CD14-positive monocyte (primary cell): Measurements from ENCODE around the gene RFX4. TPM values are rescaled to one million over a fixed set of nuclear protein-coding genes. Genes with fewer than 3 reads are reported as not detected.

Experiments
- DNase-seq, 3 donors: peaks; one replicate each; pipeline ENCODE4 v3.0.0-alpha.2; 2011 to 2022
- H2AFZ ChIP-seq: 2 replicates; pipeline ENCODE4 v1.6.0; 2012; ENCODE audit warnings: mild to moderate bottlenecking, low read depth, low read length, inconsistent platforms; ENCODE audit not compliant: insufficient read depth, poor library complexity, severe bottlenecking
- H3K27ac ChIP-seq, 2 donors: 1 replicate in 1 of 2; 2 replicates in 1 of 2; pipeline ENCODE4 v1.5.1; 2012 to 2013; ENCODE audit warnings: low read length in 2 of 2, control low read depth in 1 of 2, inconsistent platforms in 1 of 2, low read depth in 1 of 2, mild to moderate bottlenecking in 1 of 2
- H3K27me3 ChIP-seq, 2 donors: one replicate each; pipeline versions ENCODE4 v1.6.0 to v1.6.1; 2011 to 2013; ENCODE audit warnings: low read length in 2 of 2; ENCODE audit not compliant: control insufficient read depth in 2 of 2, insufficient read depth in 2 of 2
- H3K36me3 ChIP-seq, 2 donors: replicated peaks in 1 of 2; 1 replicate in 1 of 2; 2 replicates in 1 of 2; pipeline versions ENCODE4 v1.5.1 to v1.6.1; 2012 to 2013; ENCODE audit warnings: low read length in 2 of 2, control low read depth in 1 of 2, inconsistent platforms in 1 of 2, mild to moderate bottlenecking in 1 of 2; ENCODE audit not compliant: insufficient read depth in 2 of 2, control insufficient read depth in 1 of 2
- H3K4me1 ChIP-seq, 2 donors: 1 replicate in 1 of 2; 2 replicates in 1 of 2; pipeline versions ENCODE4 v1.5.1 to v1.6.1; 2012 to 2013; ENCODE audit warnings: low read length in 2 of 2, control low read depth in 1 of 2, inconsistent platforms in 1 of 2, mild to moderate bottlenecking in 1 of 2, moderate library complexity in 1 of 2; ENCODE audit not compliant: insufficient read depth in 2 of 2, control insufficient read depth in 1 of 2
- H3K4me2 ChIP-seq: replicated peaks from 2 replicates; pipeline ENCODE3; 2012; ENCODE audit warnings: low read length, moderate library complexity, mild to moderate bottlenecking; ENCODE audit not compliant: poor library complexity, severe bottlenecking; ENCODE audit errors: extremely low read depth
- H3K4me3 ChIP-seq, 3 experiments: fragments of 200-600 bp in 1 of 3; sonication (generic) in 1 of 3; replicated peaks in 1 of 3; 1 replicate in 2 of 3; 2 replicates in 1 of 3; pipeline ENCODE4 v1.5.1; 2011 to 2013; ENCODE audit warnings: low read length in 3 of 3, mild to moderate bottlenecking in 3 of 3, control low read depth in 2 of 3, low read depth in 2 of 3, inconsistent platforms in 1 of 3, moderate library complexity in 1 of 3
- H3K79me2 ChIP-seq: 2 replicates; pipeline ENCODE4 v1.6.0; 2012; ENCODE audit warnings: mild to moderate bottlenecking, control low read depth, inconsistent platforms, low read length, moderate library complexity; ENCODE audit not compliant: insufficient read depth
- H3K9ac ChIP-seq: 2 replicates; pipeline ENCODE4 v1.6.0; 2017; ENCODE audit warnings: low read length, mild to moderate bottlenecking; ENCODE audit not compliant: insufficient read depth, poor library complexity, severe bottlenecking
- H3K9me3 ChIP-seq, 2 donors: replicated peaks in 1 of 2; 1 replicate in 1 of 2; 2 replicates in 1 of 2; pipeline versions ENCODE4 v1.5.1 to v1.6.1; 2012 to 2013; ENCODE audit warnings: low read length in 2 of 2, control low read depth in 1 of 2; ENCODE audit not compliant: control insufficient read depth in 1 of 2, insufficient read depth in 1 of 2
- H4K20me1 ChIP-seq: 2 replicates; pipeline ENCODE4 v1.6.0; 2012; ENCODE audit warnings: mild to moderate bottlenecking, low read length, control low read depth, moderate library complexity; ENCODE audit not compliant: insufficient read depth
- H3K27ac Mint-ChIP-seq, 7 donors: one replicate each; pipeline ENCODE4 v1.8.0; 2020; ENCODE audit warnings: mild to moderate bottlenecking in 7 of 7, mixed read lengths in 7 of 7, moderate library complexity in 6 of 7, inconsistent platforms in 2 of 7
- H3K27me3 Mint-ChIP-seq, 3 donors: one replicate each; pipeline ENCODE4 v1.8.0; 2021 to 2022; ENCODE audit warnings: low read depth in 3 of 3, mild to moderate bottlenecking in 3 of 3, mixed read lengths in 3 of 3, moderate library complexity in 3 of 3, inconsistent platforms in 1 of 3
- H3K36me3 Mint-ChIP-seq, 2 donors: one replicate each; pipeline ENCODE4 v1.8.0; 2020; ENCODE audit warnings: mixed read lengths in 2 of 2, inconsistent platforms in 1 of 2, mild to moderate bottlenecking in 1 of 2
- H3K4me1 Mint-ChIP-seq: one replicate; pipeline ENCODE4 v1.8.0; 2020; ENCODE audit warnings: mild to moderate bottlenecking, mixed read lengths
- H3K4me3 Mint-ChIP-seq, 2 donors: one replicate each; pipeline ENCODE4 v1.8.0; 2020; ENCODE audit warnings: mild to moderate bottlenecking in 2 of 2, mixed read lengths in 2 of 2, moderate library complexity in 1 of 2
- H3K9me3 Mint-ChIP-seq, 7 donors: one replicate each; pipeline ENCODE4 v1.8.0; 2020 to 2022; ENCODE audit warnings: mixed read lengths in 7 of 7, mild to moderate bottlenecking in 6 of 7, moderate library complexity in 6 of 7, inconsistent platforms in 2 of 7
- WGBS: methylation state at CpG from one replicate; pipeline ENCODE4 v1.1.5; 2013; ENCODE audit warnings: missing lambda C conversion rate; ENCODE audit not compliant: insufficient coverage; 5-methylcytosine and 5-hydroxymethylcytosine counted together
- intact Hi-C, 2 donors: fragments of 100-400 bp; cut with micrococcal nuclease; formaldehyde crosslinking; loops; one replicate each; pipeline versions ENCODE4 v1.15.0 to v1.15.1; 2023
- polyA plus RNA-seq, 3 donors: library from polyadenylated mRNA; depleted of rRNA in 1 of 3; unstranded in 2 of 3; stranded (reverse) in 1 of 3; fragments of 300-500 nt in 2 of 3; fragments of >200 nt in 1 of 3; fragmentation: Illumina TruSeq in 2 of 3; gene quantifications; 1 replicate in 2 of 3; 2 replicates in 1 of 3; pipeline ENCODE4 v1.2.3, GENCODE V29; 2012 to 2021
- TF ChIP-seq, protein P1 (sequence below): fragments of 200-600 bp; IDR thresholded peaks from one replicate; pipeline ENCODE4 v1.8.0; 2022; ENCODE audit warnings: antibody characterized with exemption, mild to moderate bottlenecking

The RFX4 gene
- polyA plus RNA-seq, 3 donors = not detected

DNA sequence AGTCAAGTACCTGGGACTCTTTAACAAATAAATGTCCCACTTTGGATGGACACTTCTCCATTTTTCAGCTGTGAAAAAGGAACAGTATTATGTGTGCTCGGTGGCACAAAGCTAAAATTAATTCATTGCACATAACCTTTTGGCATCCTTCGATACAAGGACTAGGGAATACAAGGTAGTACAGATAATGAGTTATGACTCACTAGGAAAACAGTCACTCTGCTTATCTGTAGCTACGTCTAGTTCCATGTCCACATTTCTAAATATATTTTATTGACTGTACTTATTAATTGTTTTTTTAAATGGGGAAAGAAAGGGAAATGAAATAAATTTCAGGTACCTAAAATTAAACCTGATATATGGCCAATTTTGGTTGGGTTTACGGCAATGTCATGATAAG lies 156.5 kb downstream of the RFX4 start:
- WGBS = 80% methylated on average over 1 of the region's 4 CpGs
- Histone ChIP-seq H3K9me3 (no peaks in the 10 kb centered on the region), H3K4me3 (no peak overlapping the region), H3K27ac (no peak overlapping the region), H3K79me2 (no peaks in the 10 kb centered on the region), H3K4me1 (peaks cover 8 to 12% of the 10 kb centered on the region in 2 donors), H2AFZ (no peak overlapping the region), H4K20me1 (no peaks in the 10 kb centered on the region), H3K4me2 (no peak overlapping the region), H3K27me3 (peaks cover 16 to 33% of the 10 kb centered on the region in 2 donors), H3K9ac (no peak overlapping the region), H3K36me3 (no peaks in the 10 kb centered on the region)
- Mint-ChIP-seq H3K27me3 (peaks cover 25 to 58% (median 34%) of the 10 kb centered on the region in 3 donors), H3K4me1 (peaks cover 8% of the 10 kb centered on the region), H3K4me3 (no peak overlapping the region), H3K9me3 (peaks cover 0 to 2% (median 0%) of the 10 kb centered on the region in 7 donors), H3K27ac (peak overlapping the region in 1 of 7 donors; percentile 50), H3K36me3 (no peaks in the 10 kb centered on the region)
- TF ChIP-seq, protein P1, sequence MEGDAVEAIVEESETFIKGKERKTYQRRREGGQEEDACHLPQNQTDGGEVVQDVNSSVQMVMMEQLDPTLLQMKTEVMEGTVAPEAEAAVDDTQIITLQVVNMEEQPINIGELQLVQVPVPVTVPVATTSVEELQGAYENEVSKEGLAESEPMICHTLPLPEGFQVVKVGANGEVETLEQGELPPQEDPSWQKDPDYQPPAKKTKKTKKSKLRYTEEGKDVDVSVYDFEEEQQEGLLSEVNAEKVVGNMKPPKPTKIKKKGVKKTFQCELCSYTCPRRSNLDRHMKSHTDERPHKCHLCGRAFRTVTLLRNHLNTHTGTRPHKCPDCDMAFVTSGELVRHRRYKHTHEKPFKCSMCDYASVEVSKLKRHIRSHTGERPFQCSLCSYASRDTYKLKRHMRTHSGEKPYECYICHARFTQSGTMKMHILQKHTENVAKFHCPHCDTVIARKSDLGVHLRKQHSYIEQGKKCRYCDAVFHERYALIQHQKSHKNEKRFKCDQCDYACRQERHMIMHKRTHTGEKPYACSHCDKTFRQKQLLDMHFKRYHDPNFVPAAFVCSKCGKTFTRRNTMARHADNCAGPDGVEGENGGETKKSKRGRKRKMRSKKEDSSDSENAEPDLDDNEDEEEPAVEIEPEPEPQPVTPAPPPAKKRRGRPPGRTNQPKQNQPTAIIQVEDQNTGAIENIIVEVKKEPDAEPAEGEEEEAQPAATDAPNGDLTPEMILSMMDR = no peak
- intact Hi-C loops = no loop called here
- no peak for DNase-seq

DNA sequence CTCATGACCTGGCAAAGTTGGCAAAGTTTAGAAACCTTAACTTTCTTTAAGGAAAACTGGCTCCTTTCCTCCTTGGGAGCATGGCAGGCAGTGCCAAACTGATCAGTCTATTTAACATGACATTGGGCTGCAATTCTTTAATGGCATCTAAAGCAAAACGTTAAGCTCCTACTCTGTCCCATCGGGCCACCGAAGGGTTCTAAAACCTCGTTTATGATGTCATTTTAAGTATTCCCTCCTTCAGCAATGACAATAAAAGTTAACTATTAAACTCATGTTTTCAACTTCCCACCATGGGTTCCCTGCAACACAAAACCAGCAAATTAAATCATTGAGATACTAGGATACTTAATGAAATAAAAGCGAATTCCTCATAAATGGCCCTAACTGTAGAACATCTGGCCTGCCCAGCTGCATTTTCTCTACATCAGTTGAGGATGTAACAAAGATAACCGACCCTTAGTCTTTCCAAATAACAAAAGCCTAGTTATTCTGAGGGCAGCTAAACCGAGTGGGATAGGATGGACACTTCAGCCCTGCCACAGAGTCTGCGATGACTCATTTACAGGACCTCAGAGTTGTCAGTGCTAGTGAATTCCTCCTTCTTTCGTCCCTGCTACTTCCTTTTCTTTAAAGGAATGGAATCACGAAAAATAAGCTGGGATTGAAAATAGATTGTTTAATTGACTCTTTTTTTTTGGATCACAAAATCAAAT lies 157.2 kb downstream of the RFX4 start:
- Histone ChIP-seq H2AFZ (no peak overlapping the region), H3K79me2 (no peaks in the 10 kb centered on the region), H4K20me1 (no peaks in the 10 kb centered on the region), H3K4me1 (peaks cover 8 to 12% of the 10 kb centered on the region in 2 donors), H3K9ac (no peak overlapping the region), H3K4me2 (no peak overlapping the region), H3K9me3 (no peaks in the 10 kb centered on the region), H3K4me3 (no peak overlapping the region), H3K27me3 (peaks cover 22 to 33% of the 10 kb centered on the region in 2 donors), H3K36me3 (no peaks in the 10 kb centered on the region), H3K27ac (no peak overlapping the region)
- peak in 1 of 3 donors; percentile 11 for DNase-seq
- Mint-ChIP-seq H3K27me3 (peaks cover 25 to 59% (median 33%) of the 10 kb centered on the region in 3 donors), H3K4me1 (peaks cover 8% of the 10 kb centered on the region), H3K36me3 (no peaks in the 10 kb centered on the region), H3K4me3 (no peak overlapping the region), H3K27ac (no peak overlapping the region), H3K9me3 (no peaks in the 10 kb centered on the region)
- 83% methylated on average over 5 of the region's 10 CpGs for WGBS
- TF ChIP-seq, protein P1 = no peak
- intact Hi-C loops = no loop called here
